A673 (cell line): ENCODE measurements around the gene CPT1C.

Experiments
- EZH2 ChIP-seq: fragments of 200-600 bp; sonication (generic); IDR thresholded peaks from 2 replicates; pipeline ENCODE4 v1.6.1; 2017; ENCODE audit warnings: borderline replicate concordance, low read depth, mild to moderate bottlenecking, mixed read lengths, antibody characterized with exemption, low read length; ENCODE audit not compliant: poor library complexity, severe bottlenecking
- TF ChIP-seq, protein P1 (sequence below): fragments of 300-800, 200-600 bp; sonication (generic); conservative IDR thresholded peaks from 2 replicates; pipeline ENCODE4 v1.5.1; 2017; ENCODE audit warnings: low read depth, mild to moderate bottlenecking, antibody characterized with exemption, low read length, moderate library complexity, mixed read lengths

- TF ChIP-seq, protein P1, sequence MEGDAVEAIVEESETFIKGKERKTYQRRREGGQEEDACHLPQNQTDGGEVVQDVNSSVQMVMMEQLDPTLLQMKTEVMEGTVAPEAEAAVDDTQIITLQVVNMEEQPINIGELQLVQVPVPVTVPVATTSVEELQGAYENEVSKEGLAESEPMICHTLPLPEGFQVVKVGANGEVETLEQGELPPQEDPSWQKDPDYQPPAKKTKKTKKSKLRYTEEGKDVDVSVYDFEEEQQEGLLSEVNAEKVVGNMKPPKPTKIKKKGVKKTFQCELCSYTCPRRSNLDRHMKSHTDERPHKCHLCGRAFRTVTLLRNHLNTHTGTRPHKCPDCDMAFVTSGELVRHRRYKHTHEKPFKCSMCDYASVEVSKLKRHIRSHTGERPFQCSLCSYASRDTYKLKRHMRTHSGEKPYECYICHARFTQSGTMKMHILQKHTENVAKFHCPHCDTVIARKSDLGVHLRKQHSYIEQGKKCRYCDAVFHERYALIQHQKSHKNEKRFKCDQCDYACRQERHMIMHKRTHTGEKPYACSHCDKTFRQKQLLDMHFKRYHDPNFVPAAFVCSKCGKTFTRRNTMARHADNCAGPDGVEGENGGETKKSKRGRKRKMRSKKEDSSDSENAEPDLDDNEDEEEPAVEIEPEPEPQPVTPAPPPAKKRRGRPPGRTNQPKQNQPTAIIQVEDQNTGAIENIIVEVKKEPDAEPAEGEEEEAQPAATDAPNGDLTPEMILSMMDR = no peak
- no peak for TF ChIP-seq EZH2
Measured at GRCh38 chr19:49683814-49684250, 7.1 kb upstream of the CPT1C start.
